ENCODE data around the gene PLPPR3. TPM values are rescaled to one million over a fixed set of nuclear protein-coding genes. Genes with fewer than 3 reads are reported as not detected.

The PLPPR3 gene
- total and polyA plus RNA-seq, 2 donors (not counting 1 experiment from before 2014, with no cell fraction given), result 0.19 to 2.5 TPM

- Histone ChIP-seq H3K9me3 (ENCODE audit: control insufficient read depth, insufficient read depth, low read depth, low read length) (no peaks in the 10 kb centered on the region), H3K4me1 (ENCODE audit: control insufficient read depth, extremely low read depth, insufficient read depth, low read length) (peaks cover 11% of the 10 kb centered on the region), H3K4me3 (replicated peaks in 1 of 4; ENCODE audit: control extremely low read depth in 1 of 4, insufficient read depth in 1 of 4, low read depth in 3 of 4, low read length in 4 of 4) (no peak overlapping the region), H3K27ac (ENCODE audit: insufficient read depth, low read length) (no peak overlapping the region), H3K9ac (ENCODE audit: insufficient read depth, low read length) (no peak overlapping the region), H4K20me1 (ENCODE audit: control insufficient read depth, extremely low read depth, insufficient read depth, low read length) (no peaks in the 10 kb centered on the region), H3K79me2 (ENCODE audit: control insufficient read depth, insufficient read depth, low read length) (no peaks in the 10 kb centered on the region), H3K36me3 (ENCODE audit: control insufficient read depth, insufficient read depth, low read length) (peaks cover 13% of the 10 kb centered on the region), H3K4me2 (ENCODE audit: extremely low read depth, insufficient read depth, low read length) (no peak overlapping the region), H3K27me3 (ENCODE audit: control insufficient read depth, insufficient read depth, low read length) (no peaks in the 10 kb centered on the region), H2AFZ (ENCODE audit: low read length) (no peak overlapping the region)
- TF ChIP-seq CTCF (conservative IDR thresholded peaks at IDR 0.05 in 1 of 2, IDR thresholded peaks at IDR 0.05 in 1 of 2; ENCODE audit: low read depth in 1 of 2, low read length in 2 of 2) (no peak), EZH2 (IDR thresholded peaks at IDR 0.05; ENCODE audit: low read length, missing control alignments) (no peak)
- no peak for DNase-seq (ENCODE audit: low read depth in 2 of 2)
These were observed 45.6 kb upstream of the PLPPR3 start for GRCh38 chr19:867301-867793.

- H3K36me3 ChIP-seq (ENCODE audit: control insufficient read depth, insufficient read depth, low read length), result peaks cover 11% of the 10 kb centered on the region
- H3K9ac ChIP-seq (ENCODE audit: insufficient read depth, low read length), result no peak overlapping the region
- no peak overlapping the region for H2AFZ ChIP-seq (ENCODE audit: low read length)
- TF ChIP-seq EZH2 (IDR thresholded peaks at IDR 0.05; ENCODE audit: low read length, missing control alignments) (no peak), CTCF (conservative IDR thresholded peaks at IDR 0.05 in 1 of 2, IDR thresholded peaks at IDR 0.05 in 1 of 2; ENCODE audit: low read depth in 1 of 2, low read length in 2 of 2) (no peak)
- no peak overlapping the region for H3K4me2 ChIP-seq (ENCODE audit: extremely low read depth, insufficient read depth, low read length)
- H3K27me3 ChIP-seq (ENCODE audit: control insufficient read depth, insufficient read depth, low read length), result no peaks in the 10 kb centered on the region
- peaks cover 11% of the 10 kb centered on the region for H3K4me1 ChIP-seq (ENCODE audit: control insufficient read depth, extremely low read depth, insufficient read depth, low read length)
- no peaks in the 10 kb centered on the region for H3K9me3 ChIP-seq (ENCODE audit: control insufficient read depth, insufficient read depth, low read depth, low read length)
- no peaks in the 10 kb centered on the region for H3K79me2 ChIP-seq (ENCODE audit: control insufficient read depth, insufficient read depth, low read length)
- H4K20me1 ChIP-seq (ENCODE audit: control insufficient read depth, extremely low read depth, insufficient read depth, low read length), result no peaks in the 10 kb centered on the region
- no peak overlapping the region for H3K4me3 ChIP-seq (replicated peaks in 1 of 4; ENCODE audit: control extremely low read depth in 1 of 4, insufficient read depth in 1 of 4, low read depth in 3 of 4, low read length in 4 of 4)
- H3K27ac ChIP-seq (ENCODE audit: insufficient read depth, low read length), result no peak overlapping the region
- no peak for DNase-seq (ENCODE audit: low read depth in 2 of 2)
These were observed 45.1 kb upstream of the PLPPR3 start for GRCh38 chr19:866769-867300.

GRCh38 chr19:863315-863620, 41.5 kb upstream of the PLPPR3 start:
- Histone ChIP-seq H3K4me3 (replicated peaks in 1 of 4; ENCODE audit: control extremely low read depth in 1 of 4, insufficient read depth in 1 of 4, low read depth in 3 of 4, low read length in 4 of 4) (no peak overlapping the region), H2AFZ (ENCODE audit: low read length) (no peak overlapping the region)
- no peak for DNase-seq (ENCODE audit: low read depth in 2 of 2)

More at GRCh38 chr19:863315-863620, 41.5 kb upstream of the PLPPR3 start:
- Histone ChIP-seq H3K9ac (ENCODE audit: insufficient read depth, low read length) (no peak overlapping the region), H3K27ac (ENCODE audit: insufficient read depth, low read length) (no peak overlapping the region), H3K4me1 (ENCODE audit: control insufficient read depth, extremely low read depth, insufficient read depth, low read length) (no peaks in the 10 kb centered on the region), H4K20me1 (ENCODE audit: control insufficient read depth, extremely low read depth, insufficient read depth, low read length) (no peaks in the 10 kb centered on the region), H3K79me2 (ENCODE audit: control insufficient read depth, insufficient read depth, low read length) (no peaks in the 10 kb centered on the region), H3K4me2 (ENCODE audit: extremely low read depth, insufficient read depth, low read length) (no peak overlapping the region), H3K27me3 (ENCODE audit: control insufficient read depth, insufficient read depth, low read length) (no peaks in the 10 kb centered on the region), H3K9me3 (ENCODE audit: control insufficient read depth, insufficient read depth, low read depth, low read length) (no peaks in the 10 kb centered on the region), H3K36me3 (ENCODE audit: control insufficient read depth, insufficient read depth, low read length) (peaks cover 2% of the 10 kb centered on the region)
- TF ChIP-seq CTCF (conservative IDR thresholded peaks at IDR 0.05 in 1 of 2, IDR thresholded peaks at IDR 0.05 in 1 of 2; ENCODE audit: low read depth in 1 of 2, low read length in 2 of 2) (no peak), EZH2 (IDR thresholded peaks at IDR 0.05; ENCODE audit: low read length, missing control alignments) (no peak)
